ENCODE measurements around the gene POM121.
"Not testable (repeated sequence)": the region's sequence is repeated elsewhere in the genome, so short reads cannot be mapped to it uniquely, and the experiment has no call there.

- not testable (repeated sequence) for TF ChIP-seq CTCF, POLR2AphosphoS5, POLR2A (IDR thresholded peaks at IDR 0.05)
Measured at GRCh38 chr7:72954563-72955198, 29.8 kb downstream of the POM121 start.

Measured in stomach (tissue), 4 donors.